Measurements from ENCODE around the gene PPP2R5D. TPM values are rescaled to one million over a fixed set of nuclear protein-coding genes. Genes with fewer than 3 reads are reported as not detected.
A peak's percentile ranks its signal among the peaks of the same experiment; 100 is the strongest.

The PPP2R5D gene
- polyA plus RNA-seq, 1 donor (not counting 4 experiments of a cell fraction or from before 2014, with no cell fraction given), result 49.6 TPM

GRCh38 chr6:43052842-43053544 is 68.6 kb downstream of the PPP2R5D start:
- H3K9me3 ChIP-seq (ENCODE audit: control insufficient read depth, low read depth, low read length), result no peaks in the 10 kb centered on the region
- H3K4me2 ChIP-seq (ENCODE audit: control insufficient read depth, extremely low read depth, insufficient read depth, low read depth, low read length), result peak overlapping the region; percentile 95
- H2AFZ ChIP-seq (ENCODE audit: control insufficient read depth, low read length), result peak overlapping the region; percentile 1
- H3K9me1 ChIP-seq (ENCODE audit: control insufficient read depth, extremely low read depth, insufficient read depth, low read length), result no peaks in the 10 kb centered on the region
- peaks cover 17 to 32% of the 10 kb centered on the region in 2 experiments for H3K36me3 ChIP-seq (ENCODE audit: control insufficient read depth in 2 of 2, extremely low read depth in 1 of 2, insufficient read depth in 2 of 2, low read length in 2 of 2)
- no peak for FAIRE-seq
- peak overlapping the region; percentile 94 for H3K9ac ChIP-seq (ENCODE audit: control insufficient read depth, extremely low read depth, insufficient read depth, low read length)
- dilution Hi-C loops (cut with MboI; ENCODE audit: extremely low pct_ligation_motif_present, low sequenced_read_pairs), result no loop called here
- H3K4me1 ChIP-seq (ENCODE audit: control insufficient read depth, extremely low read depth, insufficient read depth, low read length), result peaks cover 17% of the 10 kb centered on the region
- H3K27me3 ChIP-seq (ENCODE audit: control insufficient read depth, extremely low read depth, insufficient read depth, low read length), result no peaks in the 10 kb centered on the region
- peak overlapping the region; percentile 90 to 94 (median 90) for H3K4me3 ChIP-seq (ENCODE audit: control insufficient read depth in 2 of 3, extremely low read depth in 1 of 3, insufficient read depth in 2 of 3, low read depth in 1 of 3, low read length in 3 of 3)
- TF ChIP-seq CTCF (optimal IDR thresholded peaks at IDR 0.05 in 1 of 3, IDR thresholded peaks at IDR 0.05 in 1 of 3, conservative IDR thresholded peaks at IDR 0.05 in 1 of 3; ENCODE audit: extremely low read depth in 1 of 3, insufficient read depth in 2 of 3, low read length in 3 of 3), result no peak
- no peak for TF ChIP-seq EZH2 (IDR thresholded peaks at IDR 0.05; ENCODE audit: low read length)
- peaks cover 14% of the 10 kb centered on the region for H3K79me2 ChIP-seq (ENCODE audit: control insufficient read depth, insufficient read depth, low read length)
- H4K20me1 ChIP-seq (ENCODE audit: control insufficient read depth, extremely low read depth, insufficient read depth, low read length), result no peaks in the 10 kb centered on the region
- DNase-seq (ENCODE audit: low read depth, low spot score), result no peak
- H3K27ac ChIP-seq (ENCODE audit: control insufficient read depth, insufficient read depth, low read length), result peak overlapping the region; percentile 86

GRCh38 chr6:43053545-43054205 is 69.3 kb downstream of the PPP2R5D start, which contains the start of gene CUL7:
Gene CUL7, minus strand, starts transcription at chr6:43053851. Its CDS starts 1,063 bp downstream, at chr6:43052788.
- peak within 1 kb of the TSS; percentile 90 to 94 (median 90) for H3K4me3 ChIP-seq (ENCODE audit: control insufficient read depth in 2 of 3, extremely low read depth in 1 of 3, insufficient read depth in 2 of 3, low read depth in 1 of 3, low read length in 3 of 3)
- peak within 1 kb of the TSS; percentile 94 for H3K9ac ChIP-seq (ENCODE audit: control insufficient read depth, extremely low read depth, insufficient read depth, low read length)
- TF ChIP-seq CTCF (optimal IDR thresholded peaks at IDR 0.05 in 1 of 3, IDR thresholded peaks at IDR 0.05 in 1 of 3, conservative IDR thresholded peaks at IDR 0.05 in 1 of 3; ENCODE audit: extremely low read depth in 1 of 3, insufficient read depth in 2 of 3, low read length in 3 of 3), result peak in 1 of 3 experiments; percentile 18
- no peak for TF ChIP-seq EZH2 (IDR thresholded peaks at IDR 0.05; ENCODE audit: low read length)
- peaks cover 21% of the 10 kb centered on the region for H3K79me2 ChIP-seq (ENCODE audit: control insufficient read depth, insufficient read depth, low read length)
- H2AFZ ChIP-seq (ENCODE audit: control insufficient read depth, low read length), result peak within 1 kb of the TSS; percentile 1
- peaks cover 17 to 28% of the 10 kb centered on the region in 2 experiments for H3K36me3 ChIP-seq (ENCODE audit: control insufficient read depth in 2 of 2, extremely low read depth in 1 of 2, insufficient read depth in 2 of 2, low read length in 2 of 2)
- no peaks in the 10 kb centered on the region for H3K9me1 ChIP-seq (ENCODE audit: control insufficient read depth, extremely low read depth, insufficient read depth, low read length)
- H3K4me2 ChIP-seq (ENCODE audit: control insufficient read depth, extremely low read depth, insufficient read depth, low read depth, low read length), result peak within 1 kb of the TSS; percentile 95
- H3K9me3 ChIP-seq (ENCODE audit: control insufficient read depth, low read depth, low read length), result no peaks in the 10 kb centered on the region
- no peaks in the 10 kb centered on the region for H4K20me1 ChIP-seq (ENCODE audit: control insufficient read depth, extremely low read depth, insufficient read depth, low read length)
- H3K27ac ChIP-seq (ENCODE audit: control insufficient read depth, insufficient read depth, low read length), result peak within 1 kb of the TSS; percentile 86
- DNase-seq (ENCODE audit: low read depth, low spot score), result peak; percentile 49
- H3K27me3 ChIP-seq (ENCODE audit: control insufficient read depth, extremely low read depth, insufficient read depth, low read length), result no peaks in the 10 kb centered on the region
- dilution Hi-C loops (cut with MboI; ENCODE audit: extremely low pct_ligation_motif_present, low sequenced_read_pairs), result no loop called here
- peaks cover 23% of the 10 kb centered on the region for H3K4me1 ChIP-seq (ENCODE audit: control insufficient read depth, extremely low read depth, insufficient read depth, low read length)
- FAIRE-seq, result no peak

Data from keratinocyte (primary cell).